ENCODE data around the gene CA4.
"Not testable (repeated sequence)": the region's sequence is repeated elsewhere in the genome, so short reads cannot be mapped to it uniquely, and the experiment has no call there.

Gene CA4

GRCh38 chr17:60174767-60175166 lies 25.0 kb downstream of the CA4 start:
- not testable (repeated sequence) for DNase-seq (ENCODE audit: low read depth)

DNA sequence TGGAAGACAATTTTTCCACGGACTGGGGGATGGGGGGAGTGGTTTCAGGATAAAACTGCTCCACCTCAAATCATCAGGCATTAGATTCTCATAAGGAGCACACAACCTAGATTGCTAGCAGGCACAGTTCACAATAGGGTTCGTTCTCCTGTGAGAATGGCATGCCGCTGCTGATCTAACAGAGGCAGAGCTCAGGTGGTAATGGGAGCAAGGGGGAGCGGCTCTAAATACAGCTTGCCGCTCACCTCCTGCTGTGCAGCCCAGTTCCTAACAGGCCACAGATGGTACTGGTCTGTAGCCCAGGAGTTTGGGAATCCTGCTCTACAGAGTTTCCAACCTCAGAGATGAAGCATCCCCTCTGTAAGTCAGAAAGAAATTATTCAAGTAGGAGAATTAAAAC lies 27.0 kb downstream of the CA4 start:
- DNase-seq (ENCODE audit: low read depth): not testable (repeated sequence)

DNA sequence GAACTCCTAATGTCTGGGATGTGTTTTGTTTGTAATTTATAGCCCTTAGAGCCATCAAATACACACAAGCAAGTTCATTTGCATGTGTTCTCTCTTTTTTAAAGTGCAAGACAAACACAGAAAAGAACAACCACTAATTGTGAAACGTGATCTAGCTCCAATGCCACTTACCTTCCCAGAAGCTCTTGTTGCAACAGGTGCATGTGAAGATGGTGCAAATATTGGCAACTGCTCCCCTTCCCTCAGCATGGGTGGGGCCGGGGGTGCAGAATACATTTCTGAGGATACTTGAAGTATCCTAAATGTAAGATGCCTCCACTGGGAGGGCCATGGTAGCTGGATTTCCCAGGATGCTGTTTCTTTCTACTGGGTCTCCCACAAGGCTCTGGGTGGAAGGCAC lies 28.4 kb downstream of the CA4 start:
- not testable (repeated sequence) for DNase-seq (ENCODE audit: low read depth)

DNA sequence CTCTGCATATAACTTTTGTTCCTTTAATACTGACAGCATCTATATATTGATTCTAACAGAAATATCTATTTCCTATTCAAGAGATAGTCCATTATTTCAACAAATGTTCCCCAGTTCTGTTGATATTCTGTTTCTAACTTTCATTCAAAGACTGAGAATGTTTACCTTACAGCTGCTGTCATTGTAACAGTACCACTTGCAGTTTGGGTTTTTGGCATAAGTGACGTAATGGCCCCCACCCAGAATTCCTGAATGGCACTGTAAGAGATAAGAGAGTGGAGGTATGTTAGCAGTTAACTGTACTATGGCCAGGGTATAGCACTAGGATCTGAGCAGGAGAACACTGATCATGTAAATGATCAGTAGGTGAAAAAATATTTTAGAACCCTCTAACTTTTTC lies 30.6 kb downstream of the CA4 start:
- not testable (repeated sequence) for DNase-seq (ENCODE audit: low read depth)

DNA sequence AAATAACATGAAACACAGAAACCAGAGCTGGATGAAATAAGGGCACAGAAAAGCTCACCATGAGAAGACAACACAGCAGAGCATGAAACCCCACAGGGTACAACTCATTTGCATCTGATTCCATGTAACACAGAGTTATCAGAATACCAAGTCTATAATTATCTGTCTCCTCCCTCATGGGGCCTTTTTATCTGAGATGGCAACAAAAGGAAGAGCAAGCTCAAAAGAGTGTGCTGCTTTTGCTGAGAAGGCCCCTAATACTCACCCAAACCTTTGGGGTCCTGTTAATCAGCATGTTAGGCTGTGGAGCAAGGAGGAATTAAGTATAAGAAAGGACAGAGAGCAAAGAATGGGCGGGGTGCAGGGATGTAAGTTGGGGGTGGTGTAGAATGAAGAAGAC lies 36.6 kb downstream of the CA4 start:
- not testable (repeated sequence) for DNase-seq (ENCODE audit: low read depth)

DNA sequence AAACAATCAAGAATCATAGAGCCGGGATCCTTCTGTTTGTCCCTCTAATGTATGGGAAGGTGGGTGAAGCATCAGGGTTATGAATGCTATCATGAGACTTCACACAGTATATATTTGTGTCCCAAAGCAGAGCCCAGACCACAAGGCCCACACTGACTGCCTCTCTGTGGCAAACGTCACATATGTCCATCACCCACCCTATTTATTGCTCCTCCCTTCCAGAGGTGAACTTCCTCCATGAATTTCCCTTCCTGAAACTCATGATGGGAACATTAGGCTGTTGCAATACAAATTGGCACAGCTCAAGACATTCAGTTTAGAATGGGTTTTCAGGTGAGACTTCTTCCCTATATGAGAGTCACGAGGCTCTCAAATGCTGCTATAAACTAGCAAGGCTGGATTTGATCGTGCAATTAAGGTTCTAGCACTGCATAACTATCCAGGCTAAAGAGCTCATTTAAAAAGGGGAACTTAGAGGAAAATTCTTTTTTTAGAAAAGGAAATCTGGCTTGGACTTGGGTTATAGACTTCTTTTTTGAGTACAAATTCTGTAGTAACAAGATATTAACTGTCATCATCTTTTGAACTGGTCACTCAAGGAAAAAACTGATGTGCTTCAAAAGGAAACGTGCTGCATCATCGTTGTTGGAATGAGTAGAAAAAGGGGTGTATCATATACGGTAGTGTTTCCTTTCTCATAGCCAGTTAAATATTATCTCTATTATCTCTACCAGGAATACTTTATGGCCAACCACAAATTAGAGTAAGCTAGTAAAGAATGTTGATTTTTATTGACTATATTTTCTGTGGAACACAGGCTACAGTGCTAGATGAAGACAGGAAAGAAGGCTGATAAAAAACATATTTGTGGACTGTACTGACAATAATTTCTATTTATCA lies 37.3 kb downstream of the CA4 start:
- DNase-seq (ENCODE audit: low read depth): not testable (repeated sequence)

DNA sequence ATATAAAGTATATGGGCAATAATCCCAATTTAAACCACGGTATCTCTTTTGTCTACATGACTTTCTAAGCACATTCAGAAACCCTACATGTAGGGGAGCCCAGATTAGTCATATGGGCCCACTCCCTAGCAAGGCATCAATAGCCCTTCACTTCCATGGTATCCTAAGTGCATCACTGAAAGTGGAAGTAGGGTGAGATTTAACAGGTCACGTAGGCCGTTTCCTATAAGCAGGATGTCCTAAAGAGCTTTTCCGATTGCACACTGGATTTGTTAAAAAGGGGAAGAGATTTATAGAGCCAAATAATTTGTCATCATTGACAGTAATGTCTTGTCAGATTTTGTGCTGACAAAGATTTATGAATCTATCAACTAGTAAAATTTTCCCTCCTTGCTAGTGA lies 39.0 kb downstream of the CA4 start:
- DNase-seq (ENCODE audit: low read depth): no peak

DNA sequence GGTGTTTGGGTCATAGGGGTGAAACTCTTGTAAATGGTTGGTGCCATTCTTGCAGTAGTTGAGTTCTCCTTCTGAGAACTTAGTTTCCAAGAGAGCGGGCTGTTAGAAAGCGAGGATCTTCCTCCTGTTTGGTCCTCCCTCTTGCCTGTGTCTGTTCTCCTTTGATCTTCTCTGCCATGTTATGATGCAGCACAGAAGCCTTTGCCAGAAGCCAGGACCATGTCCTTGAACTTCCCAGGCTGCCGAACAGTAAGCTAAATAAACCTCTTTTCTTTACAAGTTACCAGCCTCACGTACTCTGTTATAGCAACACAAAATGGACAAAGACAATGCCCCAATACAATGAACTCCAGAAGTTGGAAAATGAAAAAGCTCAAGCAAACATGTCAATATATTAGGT lies 40.3 kb downstream of the CA4 start:
- not testable (repeated sequence) for DNase-seq (ENCODE audit: low read depth)

GRCh38 chr17:60193032-60193431 lies 43.3 kb downstream of the CA4 start:
- DNase-seq (ENCODE audit: low read depth): not testable (repeated sequence)

DNA sequence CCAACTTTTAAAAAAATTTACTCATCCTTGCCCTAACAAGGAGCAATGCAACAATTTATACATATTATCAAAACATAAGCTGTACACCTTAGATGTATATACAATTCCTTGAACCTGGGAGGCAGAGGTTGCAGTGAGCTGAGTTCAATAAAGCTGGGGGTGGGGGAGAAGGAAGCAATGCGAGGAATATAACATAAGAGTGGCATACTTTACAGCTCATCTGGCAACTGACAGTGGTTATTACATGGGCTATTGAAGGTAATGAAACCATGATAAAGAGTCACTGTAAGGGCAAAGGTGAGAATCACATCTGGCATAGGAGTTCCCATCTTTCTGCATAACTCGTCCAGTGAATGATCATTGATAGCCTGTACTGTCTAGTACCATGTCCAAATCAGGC lies 43.7 kb downstream of the CA4 start:
- DNase-seq (ENCODE audit: low read depth): no peak

DNA sequence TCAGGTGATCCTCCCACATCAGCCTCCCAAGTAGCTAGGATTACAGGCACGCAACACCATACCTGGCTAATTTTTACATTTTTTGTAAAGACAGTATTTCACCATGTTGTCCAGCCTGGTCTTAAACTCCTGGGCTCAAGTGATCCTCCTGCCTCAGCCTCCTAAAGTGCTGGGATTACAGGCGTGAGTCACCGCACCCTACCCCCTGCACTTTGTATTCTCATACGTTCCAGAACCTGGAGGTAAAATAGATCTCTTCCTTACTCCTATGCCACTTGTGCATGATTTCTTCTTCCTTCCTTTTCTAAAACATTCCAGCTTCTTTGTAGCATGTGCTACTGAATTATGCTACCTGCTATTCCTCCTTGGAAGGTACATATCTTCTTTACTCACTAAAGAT lies 44.4 kb downstream of the CA4 start:
- DNase-seq (ENCODE audit: low read depth): not testable (repeated sequence)

DNA sequence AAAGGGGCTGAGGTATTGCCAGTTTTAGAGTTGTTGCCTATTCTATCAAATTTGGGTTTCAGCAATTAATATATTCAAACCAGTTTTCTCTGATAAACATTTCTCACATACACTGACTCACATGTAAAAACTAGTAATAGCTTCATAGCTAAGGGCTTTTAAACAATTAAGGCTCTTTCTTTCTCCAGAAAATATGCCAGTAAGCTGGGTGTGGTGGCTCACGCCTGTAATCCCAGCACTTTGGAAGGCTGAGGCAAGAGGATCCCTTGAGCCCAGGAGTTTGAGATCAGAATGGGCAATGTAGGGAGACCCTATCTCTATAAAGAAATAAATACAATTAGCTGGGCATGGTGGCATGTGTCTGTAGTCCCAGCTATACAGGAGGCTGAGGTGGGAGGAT lies 48.9 kb downstream of the CA4 start:
- DNase-seq (ENCODE audit: low read depth): not testable (repeated sequence)

DNA sequence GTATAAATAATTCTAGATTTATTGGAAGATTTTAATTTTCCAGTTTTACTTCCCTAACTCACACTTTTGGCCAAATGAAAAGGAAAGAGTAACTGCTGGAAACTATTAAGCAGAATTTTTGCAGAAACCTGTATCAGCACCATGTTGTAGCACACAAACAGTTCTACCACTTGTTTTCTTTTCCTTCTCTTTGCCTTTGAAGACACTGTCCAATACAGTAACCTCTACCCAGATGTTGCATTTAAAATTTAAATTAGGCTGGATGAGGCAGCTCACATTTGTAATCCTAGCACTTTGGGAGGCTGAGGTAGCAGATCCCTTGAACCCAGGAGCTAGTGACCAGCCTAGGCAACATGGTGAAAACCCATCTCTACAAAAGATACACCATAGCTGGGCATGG lies 56.0 kb downstream of the CA4 start:
- not testable (repeated sequence) for DNase-seq (ENCODE audit: low read depth)

DNA sequence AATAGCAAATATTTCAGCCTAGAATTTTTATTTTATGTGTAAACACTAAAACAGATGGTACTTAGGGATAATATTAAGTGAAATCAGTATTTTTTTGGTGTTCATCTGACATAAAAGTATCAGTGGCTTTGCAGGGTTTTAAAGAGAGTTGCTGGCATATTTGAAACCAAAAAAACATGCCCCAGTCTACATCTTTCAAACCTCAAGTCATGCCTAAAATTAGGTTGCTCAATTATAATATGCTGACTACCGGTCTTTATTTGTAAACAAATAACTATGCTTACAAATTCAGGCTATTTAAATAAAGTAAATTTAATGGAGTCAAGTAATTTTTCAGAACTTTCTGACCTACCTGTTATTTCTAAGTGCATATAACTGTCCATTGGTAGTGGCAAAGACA lies 58.5 kb downstream of the CA4 start:
- not testable (repeated sequence) for DNase-seq (ENCODE audit: low read depth)

All from fibroblast of gingiva (primary cell).